Neural progenitor cell (in vitro differentiated cells): ENCODE measurements around the gene RNF212B.

Experiments
- EZH2 ChIP-seq: fragments of 200-600 bp; sonication (generic); IDR thresholded peaks from 2 replicates; pipeline ENCODE4 v1.6.1; 2017; ENCODE audit warnings: antibody characterized with exemption, mild to moderate bottlenecking, moderate library complexity
- EZH2phosphoT487 ChIP-seq: fragments of 200-600 bp; sonication (generic); IDR thresholded peaks from 2 replicates; pipeline ENCODE4 v1.6.1; 2017; ENCODE audit warnings: antibody characterized with exemption
- TF ChIP-seq, protein P1 (sequence below): fragments of 200-600 bp; sonication (generic); IDR thresholded peaks from 2 replicates; pipeline ENCODE4 v1.5.1; 2017; ENCODE audit warnings: antibody characterized with exemption, mild to moderate bottlenecking

DNA sequence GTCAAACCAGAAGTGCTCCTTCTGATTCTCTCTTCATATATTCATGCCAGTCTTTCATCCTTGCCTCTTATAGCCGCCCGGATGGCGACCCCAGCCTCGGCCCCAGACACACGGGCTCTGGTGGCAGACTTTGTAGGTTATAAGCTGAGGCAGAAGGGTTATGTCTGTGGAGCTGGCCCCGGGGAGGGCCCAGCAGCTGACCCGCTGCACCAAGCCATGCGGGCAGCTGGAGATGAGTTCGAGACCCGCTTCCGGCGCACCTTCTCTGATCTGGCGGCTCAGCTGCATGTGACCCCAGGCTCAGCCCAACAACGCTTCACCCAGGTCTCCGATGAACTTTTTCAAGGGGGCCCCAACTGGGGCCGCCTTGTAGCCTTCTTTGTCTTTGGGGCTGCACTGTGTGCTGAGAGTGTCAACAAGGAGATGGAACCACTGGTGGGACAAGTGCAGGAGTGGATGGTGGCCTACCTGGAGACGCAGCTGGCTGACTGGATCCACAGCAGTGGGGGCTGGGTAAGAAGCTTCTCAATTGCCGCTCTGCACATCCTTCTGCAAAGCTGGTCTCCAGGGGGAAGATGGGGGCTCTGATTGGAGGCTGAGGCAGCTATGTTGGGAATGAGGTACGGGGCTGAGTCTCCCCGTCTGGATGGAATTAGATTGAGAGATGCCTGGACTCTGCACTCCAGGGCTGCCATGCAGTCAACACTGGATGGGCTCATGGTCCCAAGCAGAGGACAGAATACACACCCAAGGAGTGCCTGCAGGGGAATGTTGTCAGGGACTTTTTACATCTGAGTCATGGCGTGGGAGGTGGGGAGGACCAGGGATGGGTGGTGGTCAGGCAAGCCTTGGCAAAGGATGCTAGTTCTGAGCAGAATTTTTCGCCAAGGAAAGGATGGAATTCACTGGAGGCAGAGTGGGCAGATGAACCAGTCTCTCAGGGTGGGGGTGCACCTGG lies 70.2 kb downstream of the RNF212B start:
- TF ChIP-seq, protein P1, sequence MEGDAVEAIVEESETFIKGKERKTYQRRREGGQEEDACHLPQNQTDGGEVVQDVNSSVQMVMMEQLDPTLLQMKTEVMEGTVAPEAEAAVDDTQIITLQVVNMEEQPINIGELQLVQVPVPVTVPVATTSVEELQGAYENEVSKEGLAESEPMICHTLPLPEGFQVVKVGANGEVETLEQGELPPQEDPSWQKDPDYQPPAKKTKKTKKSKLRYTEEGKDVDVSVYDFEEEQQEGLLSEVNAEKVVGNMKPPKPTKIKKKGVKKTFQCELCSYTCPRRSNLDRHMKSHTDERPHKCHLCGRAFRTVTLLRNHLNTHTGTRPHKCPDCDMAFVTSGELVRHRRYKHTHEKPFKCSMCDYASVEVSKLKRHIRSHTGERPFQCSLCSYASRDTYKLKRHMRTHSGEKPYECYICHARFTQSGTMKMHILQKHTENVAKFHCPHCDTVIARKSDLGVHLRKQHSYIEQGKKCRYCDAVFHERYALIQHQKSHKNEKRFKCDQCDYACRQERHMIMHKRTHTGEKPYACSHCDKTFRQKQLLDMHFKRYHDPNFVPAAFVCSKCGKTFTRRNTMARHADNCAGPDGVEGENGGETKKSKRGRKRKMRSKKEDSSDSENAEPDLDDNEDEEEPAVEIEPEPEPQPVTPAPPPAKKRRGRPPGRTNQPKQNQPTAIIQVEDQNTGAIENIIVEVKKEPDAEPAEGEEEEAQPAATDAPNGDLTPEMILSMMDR: no peak
- TF ChIP-seq EZH2 (no peak), EZH2phosphoT487 (no peak)
